ENCODE data around the gene SPACA6.
"Not testable (repeated sequence)": the region's sequence is repeated elsewhere in the genome, so short reads cannot be mapped to it uniquely, and the experiment has no call there.

SPACA6 gene

GRCh38 chr19:51668216-51668615, 24.9 kb upstream of the SPACA6 start:
- H3K4me3 ChIP-seq (ENCODE audit: low read depth, low read length), result no peak overlapping the region
- POLR2A ChIA-PET, result no interaction called here
- no peak for DNase-seq (ENCODE audit: low read depth, low spot score)
- CTCF ChIA-PET, result interaction anchor here (4.5 kb wide), 1 partner anchor 9 kb away, joined by 59 read pairs; no protein-coding TSS in a partner anchor
- no peak for TF ChIP-seq CTCF (IDR thresholded peaks at IDR 0.05; ENCODE audit: insufficient read depth, low read length, missing control alignments)

- CTCF ChIA-PET, result interaction anchor here (0.8 to 4.8 kb wide), 5 partner anchors 8 to 316 kb away, joined by 3 to 49 read pairs (median 4); no protein-coding TSS in a partner anchor
- peak; percentile 35 for TF ChIP-seq CTCF (IDR thresholded peaks at IDR 0.05; ENCODE audit: insufficient read depth, low read length, missing control alignments)
- DNase-seq (ENCODE audit: low read depth, low spot score); H3K4me3 ChIP-seq (ENCODE audit: low read depth, low read length); POLR2A ChIA-PET: not testable (repeated sequence)
Measured at GRCh38 chr19:51675911-51676565, 17.1 kb upstream of the SPACA6 start.

GRCh38 chr19:51676566-51677083, 16.5 kb upstream of the SPACA6 start:
- CTCF ChIA-PET, result interaction anchor here (1.1 to 4.8 kb wide), 2 partner anchors 17 to 20 kb away, joined by 3 to 49 read pairs; no protein-coding TSS in a partner anchor
- DNase-seq (ENCODE audit: low read depth, low spot score), result no peak
- H3K4me3 ChIP-seq (ENCODE audit: low read depth, low read length), result no peak overlapping the region
- no peak for TF ChIP-seq CTCF (IDR thresholded peaks at IDR 0.05; ENCODE audit: insufficient read depth, low read length, missing control alignments)
- POLR2A ChIA-PET, result no interaction called here

- TF ChIP-seq CTCF (IDR thresholded peaks at IDR 0.05; ENCODE audit: insufficient read depth, low read length, missing control alignments), result no peak
- H3K4me3 ChIP-seq (ENCODE audit: low read depth, low read length), result no peak overlapping the region
- CTCF ChIA-PET, result interaction anchor here (1.1 to 5.7 kb wide), 2 partner anchors 21 to 283 kb away, joined by 3 to 49 read pairs; no protein-coding TSS in a partner anchor
- DNase-seq (ENCODE audit: low read depth, low spot score), result no peak
- POLR2A ChIA-PET, result no interaction called here
Measured at GRCh38 chr19:51680474-51680873, 12.7 kb upstream of the SPACA6 start.

GRCh38 chr19:51681286-51681941, 11.7 kb upstream of the SPACA6 start:
- POLR2A ChIA-PET, result no interaction called here
- no peak for TF ChIP-seq CTCF (IDR thresholded peaks at IDR 0.05; ENCODE audit: insufficient read depth, low read length, missing control alignments)
- DNase-seq (ENCODE audit: low read depth, low spot score), result no peak
- H3K4me3 ChIP-seq (ENCODE audit: low read depth, low read length), result no peak overlapping the region
- CTCF ChIA-PET, result interaction anchor here (0.7 to 5.7 kb wide), 4 partner anchors 14 to 96 kb away, joined by 3 to 49 read pairs (median 5); no protein-coding TSS in a partner anchor

- H3K4me3 ChIP-seq (ENCODE audit: low read depth, low read length), result no peak overlapping the region
- ChIA-PET CTCF (no interaction called here), POLR2A (no interaction called here)
- DNase-seq (ENCODE audit: low read depth, low spot score), result no peak
- no peak for TF ChIP-seq CTCF (IDR thresholded peaks at IDR 0.05; ENCODE audit: insufficient read depth, low read length, missing control alignments)
Measured at GRCh38 chr19:51686171-51686570, 7.0 kb upstream of the SPACA6 start.
